Right kidney (tissue), 1 donor: ENCODE measurements around the gene SAMD13.
A peak's percentile ranks its signal among the peaks of the same experiment; 100 is the strongest.
"Not testable (repeated sequence)": the region's sequence is repeated elsewhere in the genome, so short reads cannot be mapped to it uniquely, and the experiment has no call there.

Source experiments
- DNase-seq: peaks from one replicate; pipeline ENCODE4 v3.0.0-alpha.2; 2016

The SAMD13 gene

GRCh38 chr1:84282780-84283333 is 18.7 kb upstream of the SAMD13 start:
- no peak for DNase-seq

GRCh38 chr1:84283381-84283780 is 18.1 kb upstream of the SAMD13 start:
- no peak for DNase-seq

GRCh38 chr1:84286071-84286470 is 15.4 kb upstream of the SAMD13 start:
- no peak for DNase-seq

- DNase-seq: not testable (repeated sequence)
Measured at GRCh38 chr1:84287389-84287788, 14.1 kb upstream of the SAMD13 start.

GRCh38 chr1:84289169-84289785 is 12.2 kb upstream of the SAMD13 start:
- DNase-seq: no peak

GRCh38 chr1:84291882-84292655 is 9.4 kb upstream of the SAMD13 start:
- DNase-seq: no peak

- no peak for DNase-seq
Measured at GRCh38 chr1:84293766-84294165, 7.7 kb upstream of the SAMD13 start.

- DNase-seq: no peak
Measured at GRCh38 chr1:84294751-84295150, 6.8 kb upstream of the SAMD13 start.

- no peak for DNase-seq
Measured at GRCh38 chr1:84297546-84298244, 3.8 kb upstream of the SAMD13 start.

GRCh38 chr1:84298328-84298683 is 3.2 kb upstream of the SAMD13 start:
- DNase-seq: no peak

- peak; percentile 92 for DNase-seq
Measured at GRCh38 chr1:84298684-84299535, 2.6 kb upstream of the SAMD13 start.

- DNase-seq: peak; percentile 22
Measured at GRCh38 chr1:84299536-84300170, 1.9 kb upstream of the SAMD13 start.

GRCh38 chr1:84300501-84300900 is 1.0 kb upstream of the SAMD13 start:
- DNase-seq: no peak

GRCh38 chr1:84301785-84302385 is 377 bp downstream of the SAMD13 start:
- peak; percentile 43 for DNase-seq

GRCh38 chr1:84303314-84303830 is 1.9 kb downstream of the SAMD13 start:
- peak; percentile 58 for DNase-seq

GRCh38 chr1:84307398-84307797 is 5.9 kb downstream of the SAMD13 start:
- DNase-seq: no peak

GRCh38 chr1:84311296-84311695 is 9.8 kb downstream of the SAMD13 start:
- DNase-seq: no peak

GRCh38 chr1:84319662-84320061 is 18.2 kb downstream of the SAMD13 start:
- no peak for DNase-seq

GRCh38 chr1:84327830-84328229 is 26.3 kb downstream of the SAMD13 start:
- DNase-seq: no peak

GRCh38 chr1:84330125-84330984 is 28.8 kb downstream of the SAMD13 start:
- DNase-seq: no peak
